Neural progenitor cell (in vitro differentiated cells): ENCODE results near the gene TADA2A. TPM values are rescaled to one million over a fixed set of nuclear protein-coding genes. Genes with fewer than 3 reads are reported as not detected.

ENCODE experiments used
- DNase-seq: peaks from one replicate; pipeline ENCODE4 v3.0.0-alpha.2; 2016; ENCODE audit warnings: low spot score
- H2AFZ ChIP-seq: fragments of 200-600 bp; sonication (generic); replicated peaks from 2 replicates; pipeline ENCODE4 v1.6.1; 2016; ENCODE audit warnings: antibody characterized with exemption
- H3F3A ChIP-seq: fragments of 200-600 bp; sonication (generic); 2 replicates; pipeline ENCODE4 v1.6.1; 2016; ENCODE audit warnings: antibody characterized with exemption, low read depth
- H3K27ac ChIP-seq: fragments of 200-600 bp; sonication (generic); 2 replicates; pipeline ENCODE4 v1.5.1; 2016; ENCODE audit warnings: mild to moderate bottlenecking
- H3K27me3 ChIP-seq: fragments of 200-600 bp; sonication (generic); 2 replicates; pipeline ENCODE4 v1.6.1; 2016; ENCODE audit warnings: mild to moderate bottlenecking, moderate library complexity
- H3K36me3 ChIP-seq: fragments of 200-600 bp; sonication (generic); 2 replicates; pipeline ENCODE4 v1.5.1; 2016
- H3K4me1 ChIP-seq: fragments of 200-600 bp; sonication (generic); 2 replicates; pipeline ENCODE4 v1.6.1; 2016; ENCODE audit warnings: mixed run types
- H3K4me2 ChIP-seq: fragments of 200-600 bp; sonication (generic); 2 replicates; pipeline ENCODE4 v1.6.1; 2016
- H3K4me3 ChIP-seq: fragments of 200-600 bp; sonication (generic); 2 replicates; pipeline ENCODE4 v1.5.1; 2016
- H3K79me2 ChIP-seq: fragments of 200-600 bp; sonication (generic); 2 replicates; pipeline ENCODE4 v1.6.1; 2016; ENCODE audit warnings: low read depth
- H3K9ac ChIP-seq: fragments of 200-600 bp; sonication (generic); 2 replicates; pipeline ENCODE4 v1.6.1; 2016
- H3K9me3 ChIP-seq: fragments of 200-600 bp; sonication (generic); 2 replicates; pipeline ENCODE4 v1.5.1; 2016; ENCODE audit warnings: low read depth
- H4K20me1 ChIP-seq: fragments of 200-600 bp; sonication (generic); 2 replicates; pipeline ENCODE4 v1.6.1; 2016; ENCODE audit warnings: low read depth
- H3K27ac Mint-ChIP-seq: 3 replicates; pipeline ENCODE4 v1.8.0; 2021; ENCODE audit warnings: mixed read lengths
- H3K27me3 Mint-ChIP-seq: 2 replicates; pipeline ENCODE4 v1.8.0; 2022; ENCODE audit warnings: low read depth, mild to moderate bottlenecking, inconsistent platforms, moderate library complexity, mixed read lengths; ENCODE audit not compliant: insufficient read depth
- H3K36me3 Mint-ChIP-seq: 3 replicates; pipeline ENCODE4 v1.8.0; 2021; ENCODE audit warnings: mixed read lengths
- H3K4me1 Mint-ChIP-seq: 3 replicates; pipeline ENCODE4 v1.8.0; 2021; ENCODE audit warnings: mixed read lengths
- H3K4me3 Mint-ChIP-seq: 3 replicates; pipeline ENCODE4 v1.8.0; 2021; ENCODE audit warnings: mild to moderate bottlenecking, moderate library complexity, mixed read lengths
- H3K9me3 Mint-ChIP-seq: 3 replicates; pipeline ENCODE4 v1.8.0; 2020; ENCODE audit warnings: mixed read lengths
- CTCF ChIP-seq: fragments of 200-600 bp; sonication (generic); IDR thresholded peaks from 2 replicates; pipeline ENCODE4 v1.5.1; 2017; ENCODE audit warnings: antibody characterized with exemption, mild to moderate bottlenecking
- EZH2 ChIP-seq: fragments of 200-600 bp; sonication (generic); IDR thresholded peaks from 2 replicates; pipeline ENCODE4 v1.6.1; 2017; ENCODE audit warnings: antibody characterized with exemption, mild to moderate bottlenecking, moderate library complexity
- EZH2phosphoT487 ChIP-seq: fragments of 200-600 bp; sonication (generic); IDR thresholded peaks from 2 replicates; pipeline ENCODE4 v1.6.1; 2017; ENCODE audit warnings: antibody characterized with exemption
- total RNA-seq: library from RNA; depleted of rRNA; stranded (reverse); fragments of >200 nt; gene quantifications from 2 replicates; pipeline ENCODE4 v1.2.3, GENCODE V29; 2015; ENCODE audit warnings: low replicate concordance

TADA2A gene
- total RNA-seq, 1 donor from 2014 or later = 30.7 TPM

DNA sequence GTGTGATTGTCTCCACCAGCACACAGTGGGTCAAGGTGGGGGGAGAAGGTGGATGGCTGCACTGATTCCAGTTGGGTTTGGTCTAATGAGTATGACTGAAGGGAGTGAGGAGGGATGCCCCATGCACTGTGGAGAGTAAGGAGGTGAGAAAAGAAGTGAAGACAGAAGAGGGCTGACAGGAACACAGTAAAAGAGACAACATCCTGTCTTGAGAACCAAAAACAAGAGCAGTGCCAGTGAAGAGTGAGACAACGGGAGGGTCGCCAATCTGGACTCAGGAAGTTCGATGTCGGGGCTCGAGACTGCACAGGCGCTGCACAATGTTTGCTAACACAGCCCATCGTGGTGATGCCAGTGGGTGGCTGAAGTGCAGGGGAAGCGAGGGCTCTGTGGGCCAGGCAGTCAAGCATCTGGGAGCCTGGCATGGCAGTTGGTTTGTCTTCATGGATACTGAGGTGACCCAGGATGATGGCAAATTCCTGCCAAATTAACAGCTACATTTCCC is 117.1 kb downstream of the TADA2A start:
- Mint-ChIP-seq H3K4me1 (no peaks in the 10 kb centered on the region), H3K9me3 (no peaks in the 10 kb centered on the region), H3K27ac (no peak overlapping the region), H3K36me3 (peaks cover 15% of the 10 kb centered on the region), H3K4me3 (no peak overlapping the region), H3K27me3 (peaks cover 2% of the 10 kb centered on the region)
- Histone ChIP-seq H2AFZ (no peak overlapping the region), H3K36me3 (no peaks in the 10 kb centered on the region), H3K27ac (no peak overlapping the region), H4K20me1 (no peaks in the 10 kb centered on the region), H3F3A (peaks cover 4% of the 10 kb centered on the region), H3K9ac (no peak overlapping the region), H3K4me2 (no peak overlapping the region), H3K4me1 (no peaks in the 10 kb centered on the region), H3K4me3 (no peak overlapping the region), H3K79me2 (no peaks in the 10 kb centered on the region), H3K27me3 (no peaks in the 10 kb centered on the region), H3K9me3 (no peaks in the 10 kb centered on the region)
- TF ChIP-seq EZH2phosphoT487 (no peak), EZH2 (no peak), CTCF (no peak)
- DNase-seq = no peak

DNA sequence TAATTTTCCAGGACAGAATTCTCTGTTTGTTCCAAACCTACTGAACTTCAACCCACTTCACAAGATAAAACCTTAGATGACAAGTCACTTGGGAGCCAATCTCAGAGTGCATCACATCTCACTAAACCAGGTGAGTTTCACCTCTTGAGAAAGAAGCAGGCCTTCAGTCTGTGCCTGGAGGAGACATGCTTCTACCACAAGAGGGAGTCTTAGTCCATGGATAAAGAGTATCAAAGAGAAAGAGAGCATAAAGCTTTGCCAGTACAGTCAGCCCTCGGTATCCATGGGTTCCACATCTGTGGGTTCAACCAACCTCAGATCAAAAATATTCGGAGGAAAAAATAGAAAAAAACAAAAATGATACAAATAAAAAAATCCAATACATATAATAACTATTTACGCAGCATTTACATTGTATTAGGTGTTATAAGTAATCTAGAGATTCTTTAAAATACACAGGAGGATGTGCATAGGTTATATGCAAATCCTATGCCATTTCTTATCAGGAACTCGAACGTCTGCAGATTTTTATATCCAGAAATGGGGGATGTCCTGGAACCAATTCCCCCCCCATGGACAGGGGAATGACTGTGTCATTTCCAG is 120.7 kb downstream of the TADA2A start:
- H3K27ac ChIP-seq = no peak overlapping the region
- H3K9me3 ChIP-seq = no peaks in the 10 kb centered on the region
- Mint-ChIP-seq H3K36me3 (peaks cover 11% of the 10 kb centered on the region), H3K27ac (no peak overlapping the region), H3K4me3 (no peak overlapping the region), H3K9me3 (no peaks in the 10 kb centered on the region), H3K4me1 (no peaks in the 10 kb centered on the region), H3K27me3 (peaks cover 2% of the 10 kb centered on the region)
- no peaks in the 10 kb centered on the region for H3K79me2 ChIP-seq
- no peak for TF ChIP-seq EZH2
- TF ChIP-seq CTCF = peak; percentile 77
- no peak for TF ChIP-seq EZH2phosphoT487
- no peak overlapping the region for H3K4me2 ChIP-seq
- no peaks in the 10 kb centered on the region for H4K20me1 ChIP-seq
- H3K27me3 ChIP-seq = no peaks in the 10 kb centered on the region
- H2AFZ ChIP-seq = no peak overlapping the region
- H3F3A ChIP-seq = peaks cover 4% of the 10 kb centered on the region
- H3K36me3 ChIP-seq = no peaks in the 10 kb centered on the region
- no peak overlapping the region for H3K9ac ChIP-seq
- peak; percentile 68 for DNase-seq
- H3K4me1 ChIP-seq = no peaks in the 10 kb centered on the region
- H3K4me3 ChIP-seq = no peak overlapping the region

Other genes starting within 250 kb of the TADA2A start
- gene C17orf78, start 30.9 kb upstream of the TADA2A start, total RNA-seq = not detected in 2 replicates
- gene ACACA, start 50 bp upstream of the TADA2A start, total RNA-seq = 88.6 and 94.9 TPM in 2 replicates
- gene DUSP14, start 83.0 kb downstream of the TADA2A start, total RNA-seq = 17.3 and 21.6 TPM in 2 replicates
- gene SYNRG, start 202.5 kb downstream of the TADA2A start, total RNA-seq = 22.4 and 26.3 TPM in 2 replicates
- gene DDX52, start 236.6 kb downstream of the TADA2A start, total RNA-seq = 43.5 and 55.3 TPM in 2 replicates